GM12878 (cell line): ENCODE measurements around the gene PGLYRP2.

Experiments
- ATF7 ChIP-seq: fragments of 450-650 bp; IDR thresholded peaks from 2 replicates; pipeline ENCODE4 v1.6.1; 2016; ENCODE audit warnings: low read depth, mild to moderate bottlenecking
- CREM ChIP-seq: IDR thresholded peaks from 2 replicates; pipeline ENCODE4 v1.6.1; 2014; ENCODE audit warnings: antibody characterized with exemption, low read depth
- GABPA ChIP-seq: IDR thresholded peaks from 2 replicates; pipeline ENCODE4 v1.6.1; 2014; ENCODE audit warnings: antibody characterized with exemption, low read depth, mild to moderate bottlenecking, inconsistent platforms
- POLR2A ChIP-seq: IDR thresholded peaks from 2 replicates; pipeline ENCODE4 v1.6.1; 2011; ENCODE audit warnings: low read depth, mild to moderate bottlenecking, low read length
- POLR2AphosphoS5 ChIP-seq: IDR thresholded peaks from 2 replicates; pipeline ENCODE4 v1.6.1; 2011; ENCODE audit warnings: mild to moderate bottlenecking, low read length, inconsistent platforms
- SP1 ChIP-seq: IDR thresholded peaks from one replicate; pipeline ENCODE4 v1.6.1; 2011; ENCODE audit warnings: low read depth, low read length
- ZNF384 ChIP-seq: IDR thresholded peaks from 2 replicates; pipeline ENCODE4 v1.6.1; 2012; ENCODE audit warnings: low read depth, mild to moderate bottlenecking, low read length, improper control_type of control experiment, borderline replicate concordance
- TF ChIP-seq, protein P1 (sequence below), 3 experiments: IDR thresholded peaks in 2 of 3; conservative IDR thresholded peaks in 1 of 3; 2 replicates each; pipeline ENCODE4 v1.5.1; 2011; ENCODE audit warnings: low read depth in 3 of 3, low read length in 3 of 3, mild to moderate bottlenecking in 3 of 3, control low read depth in 2 of 3, moderate library complexity in 2 of 3, inconsistent platforms in 1 of 3, mixed read lengths in 1 of 3; ENCODE audit not compliant: control insufficient read depth in 2 of 3, insufficient read depth in 1 of 3; ENCODE audit errors: extremely low read depth in 1 of 3

DNA sequence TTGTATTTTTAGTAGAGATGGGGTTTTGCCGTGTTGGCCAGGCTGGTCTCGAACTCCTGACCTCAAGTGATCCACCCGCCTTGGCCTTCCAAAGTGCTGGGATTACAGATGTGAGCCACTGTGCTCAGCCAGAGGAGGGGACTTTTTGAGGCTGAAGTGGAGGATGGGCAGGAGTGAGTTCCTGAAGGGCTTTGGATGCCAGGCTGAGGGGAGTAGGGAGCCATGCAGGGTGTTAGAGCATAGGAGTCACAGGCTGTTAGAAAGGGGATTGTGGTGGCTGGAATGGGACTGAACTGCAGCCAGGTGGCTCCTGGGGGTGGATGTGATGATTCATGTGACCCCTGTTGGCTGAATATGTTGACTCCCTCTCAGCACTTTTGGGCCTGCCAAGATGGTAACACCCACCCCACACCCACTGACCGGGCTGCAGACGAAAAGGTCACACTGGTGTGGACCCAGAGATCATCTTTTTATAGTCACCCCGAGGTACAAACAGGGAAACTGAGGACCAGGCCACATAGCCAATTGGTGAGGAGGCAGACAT lies 40.2 kb upstream of the PGLYRP2 start:
- no peak for TF ChIP-seq ATF7
- TF ChIP-seq SP1: no peak
- TF ChIP-seq POLR2A: no peak
- TF ChIP-seq, protein P1, sequence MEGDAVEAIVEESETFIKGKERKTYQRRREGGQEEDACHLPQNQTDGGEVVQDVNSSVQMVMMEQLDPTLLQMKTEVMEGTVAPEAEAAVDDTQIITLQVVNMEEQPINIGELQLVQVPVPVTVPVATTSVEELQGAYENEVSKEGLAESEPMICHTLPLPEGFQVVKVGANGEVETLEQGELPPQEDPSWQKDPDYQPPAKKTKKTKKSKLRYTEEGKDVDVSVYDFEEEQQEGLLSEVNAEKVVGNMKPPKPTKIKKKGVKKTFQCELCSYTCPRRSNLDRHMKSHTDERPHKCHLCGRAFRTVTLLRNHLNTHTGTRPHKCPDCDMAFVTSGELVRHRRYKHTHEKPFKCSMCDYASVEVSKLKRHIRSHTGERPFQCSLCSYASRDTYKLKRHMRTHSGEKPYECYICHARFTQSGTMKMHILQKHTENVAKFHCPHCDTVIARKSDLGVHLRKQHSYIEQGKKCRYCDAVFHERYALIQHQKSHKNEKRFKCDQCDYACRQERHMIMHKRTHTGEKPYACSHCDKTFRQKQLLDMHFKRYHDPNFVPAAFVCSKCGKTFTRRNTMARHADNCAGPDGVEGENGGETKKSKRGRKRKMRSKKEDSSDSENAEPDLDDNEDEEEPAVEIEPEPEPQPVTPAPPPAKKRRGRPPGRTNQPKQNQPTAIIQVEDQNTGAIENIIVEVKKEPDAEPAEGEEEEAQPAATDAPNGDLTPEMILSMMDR (IDR thresholded peaks at IDR 0.05 in 2 of 3, conservative IDR thresholded peaks at IDR 0.05 in 1 of 3; ENCODE audit: control insufficient read depth in 2 of 3, extremely low read depth in 1 of 3, insufficient read depth in 1 of 3, low read depth in 3 of 3, low read length in 3 of 3): no peak
- no peak for TF ChIP-seq ZNF384
- no peak for TF ChIP-seq GABPA
- TF ChIP-seq CREM: no peak
- no peak for TF ChIP-seq POLR2AphosphoS5
